Measurements from ENCODE around the gene ARID1B.

The ARID1B gene

DNA sequence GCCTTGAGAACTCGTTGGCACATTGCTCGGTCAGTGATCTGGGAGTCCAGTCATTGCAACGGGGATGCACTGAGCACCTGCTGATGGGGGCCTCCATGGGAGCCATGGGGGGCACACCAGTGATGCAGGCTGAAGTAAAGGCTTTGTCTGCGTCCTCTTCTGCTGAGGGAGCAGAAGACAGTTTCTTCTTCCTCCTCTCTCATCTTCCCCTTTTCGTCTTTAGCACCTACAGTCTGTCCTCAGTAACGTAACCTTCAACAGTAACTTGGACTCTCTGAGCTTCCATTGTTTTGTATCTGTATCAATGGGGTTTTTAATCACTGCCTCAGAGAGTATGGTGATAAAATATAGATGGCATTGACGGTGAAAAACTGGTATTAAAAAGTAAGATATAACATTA lies 306.2 kb downstream of the ARID1B start (continued):
- TF ChIP-seq, protein P1, sequence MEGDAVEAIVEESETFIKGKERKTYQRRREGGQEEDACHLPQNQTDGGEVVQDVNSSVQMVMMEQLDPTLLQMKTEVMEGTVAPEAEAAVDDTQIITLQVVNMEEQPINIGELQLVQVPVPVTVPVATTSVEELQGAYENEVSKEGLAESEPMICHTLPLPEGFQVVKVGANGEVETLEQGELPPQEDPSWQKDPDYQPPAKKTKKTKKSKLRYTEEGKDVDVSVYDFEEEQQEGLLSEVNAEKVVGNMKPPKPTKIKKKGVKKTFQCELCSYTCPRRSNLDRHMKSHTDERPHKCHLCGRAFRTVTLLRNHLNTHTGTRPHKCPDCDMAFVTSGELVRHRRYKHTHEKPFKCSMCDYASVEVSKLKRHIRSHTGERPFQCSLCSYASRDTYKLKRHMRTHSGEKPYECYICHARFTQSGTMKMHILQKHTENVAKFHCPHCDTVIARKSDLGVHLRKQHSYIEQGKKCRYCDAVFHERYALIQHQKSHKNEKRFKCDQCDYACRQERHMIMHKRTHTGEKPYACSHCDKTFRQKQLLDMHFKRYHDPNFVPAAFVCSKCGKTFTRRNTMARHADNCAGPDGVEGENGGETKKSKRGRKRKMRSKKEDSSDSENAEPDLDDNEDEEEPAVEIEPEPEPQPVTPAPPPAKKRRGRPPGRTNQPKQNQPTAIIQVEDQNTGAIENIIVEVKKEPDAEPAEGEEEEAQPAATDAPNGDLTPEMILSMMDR (tag by site-specific recombination; IDR thresholded peaks at IDR 0.05), result no peak
- TF ChIP-seq KLF7 (tag by site-specific recombination; IDR thresholded peaks at IDR 0.05; ENCODE audit: borderline replicate concordance) (no peak), ZNF366 (tag by site-specific recombination; conservative IDR thresholded peaks at IDR 0.05) (no peak), ZNF112 (tag by site-specific recombination; IDR thresholded peaks at IDR 0.05) (no peak), ZNF510 (tag by site-specific recombination; IDR thresholded peaks at IDR 0.05; ENCODE audit: insufficient replicate concordance) (no peak), YY1 (tag by site-specific recombination; IDR thresholded peaks at IDR 0.05) (no peak), BCL11B (tag by site-specific recombination; IDR thresholded peaks at IDR 0.05; ENCODE audit: low read depth) (no peak), MYNN (tag by site-specific recombination; IDR thresholded peaks at IDR 0.05; ENCODE audit: borderline replicate concordance) (no peak), ZNF560 (tag by site-specific recombination; IDR thresholded peaks at IDR 0.05; ENCODE audit: borderline replicate concordance) (no peak), ZNF202 (tag by site-specific recombination; IDR thresholded peaks at IDR 0.05; ENCODE audit: borderline replicate concordance) (no peak), ZNF133 (tag by site-specific recombination; IDR thresholded peaks at IDR 0.05) (no peak), ZNF37A (tag by site-specific recombination; IDR thresholded peaks at IDR 0.05) (no peak), ZNF184 (tag by site-specific recombination; IDR thresholded peaks at IDR 0.05) (no peak)

DNA sequence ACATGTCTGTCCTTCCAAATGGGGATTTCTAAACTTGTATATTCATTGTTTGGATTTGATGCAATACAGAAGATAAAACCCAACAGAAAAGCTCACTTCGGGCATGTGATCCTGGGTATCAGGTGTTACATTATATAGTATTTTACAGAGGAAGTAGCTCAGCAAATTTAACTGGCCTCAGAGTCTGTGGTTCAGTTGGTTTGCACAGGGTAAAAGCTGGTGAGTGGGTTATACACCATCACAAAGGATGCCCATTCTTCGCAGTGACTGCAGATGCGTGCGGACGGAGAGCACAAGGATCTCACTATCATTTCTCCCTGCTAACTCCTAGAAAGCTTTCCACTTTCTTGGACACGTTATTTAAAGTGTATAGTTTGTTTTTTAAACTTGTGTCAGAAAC lies 309.5 kb downstream of the ARID1B start:
- peaks cover 0 to 6% of the 10 kb centered on the region in 2 experiments; a peak in 1 of 3 replicates for H3K36me3 ChIP-seq (ENCODE audit: control insufficient read depth in 2 of 2, insufficient read depth in 1 of 2, low read length in 2 of 2)
- 0 out of 2 replicates have a peak, but pooled peaks cover 2% of the 10 kb centered on the region for H3K4me1 ChIP-seq (ENCODE audit: control insufficient read depth, insufficient read depth, low read length)
- ChIA-PET CTCF (interaction anchor here (0.6 to 0.7 kb wide), 2 partner anchors 13 to 456 kb away, joined by 3 to 7 read pairs; no protein-coding TSS in a partner anchor), POLR2A (no interaction called here)
- H3K4me3 ChIP-seq (ENCODE audit: low read depth, low read length), result no peak overlapping the region
- TF ChIP-seq OVOL3 (tag by site-specific recombination; IDR thresholded peaks at IDR 0.05), result no peak
- TF ChIP-seq, protein P2, sequence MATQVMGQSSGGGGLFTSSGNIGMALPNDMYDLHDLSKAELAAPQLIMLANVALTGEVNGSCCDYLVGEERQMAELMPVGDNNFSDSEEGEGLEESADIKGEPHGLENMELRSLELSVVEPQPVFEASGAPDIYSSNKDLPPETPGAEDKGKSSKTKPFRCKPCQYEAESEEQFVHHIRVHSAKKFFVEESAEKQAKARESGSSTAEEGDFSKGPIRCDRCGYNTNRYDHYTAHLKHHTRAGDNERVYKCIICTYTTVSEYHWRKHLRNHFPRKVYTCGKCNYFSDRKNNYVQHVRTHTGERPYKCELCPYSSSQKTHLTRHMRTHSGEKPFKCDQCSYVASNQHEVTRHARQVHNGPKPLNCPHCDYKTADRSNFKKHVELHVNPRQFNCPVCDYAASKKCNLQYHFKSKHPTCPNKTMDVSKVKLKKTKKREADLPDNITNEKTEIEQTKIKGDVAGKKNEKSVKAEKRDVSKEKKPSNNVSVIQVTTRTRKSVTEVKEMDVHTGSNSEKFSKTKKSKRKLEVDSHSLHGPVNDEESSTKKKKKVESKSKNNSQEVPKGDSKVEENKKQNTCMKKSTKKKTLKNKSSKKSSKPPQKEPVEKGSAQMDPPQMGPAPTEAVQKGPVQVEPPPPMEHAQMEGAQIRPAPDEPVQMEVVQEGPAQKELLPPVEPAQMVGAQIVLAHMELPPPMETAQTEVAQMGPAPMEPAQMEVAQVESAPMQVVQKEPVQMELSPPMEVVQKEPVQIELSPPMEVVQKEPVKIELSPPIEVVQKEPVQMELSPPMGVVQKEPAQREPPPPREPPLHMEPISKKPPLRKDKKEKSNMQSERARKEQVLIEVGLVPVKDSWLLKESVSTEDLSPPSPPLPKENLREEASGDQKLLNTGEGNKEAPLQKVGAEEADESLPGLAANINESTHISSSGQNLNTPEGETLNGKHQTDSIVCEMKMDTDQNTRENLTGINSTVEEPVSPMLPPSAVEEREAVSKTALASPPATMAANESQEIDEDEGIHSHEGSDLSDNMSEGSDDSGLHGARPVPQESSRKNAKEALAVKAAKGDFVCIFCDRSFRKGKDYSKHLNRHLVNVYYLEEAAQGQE (tag by site-specific recombination; IDR thresholded peaks at IDR 0.05), result no peak
- no peak for TF ChIP-seq ZNF530 (tag by site-specific recombination; IDR thresholded peaks at IDR 0.05; ENCODE audit: low read depth)
- no peak for TF ChIP-seq HOXC10 (CRISPR knock-in tag; IDR thresholded peaks at IDR 0.05)
- TF ChIP-seq KLF8 (tag by site-specific recombination; IDR thresholded peaks at IDR 0.05), result no peak
- TF ChIP-seq ZNF830 (tag by site-specific recombination; IDR thresholded peaks at IDR 0.05; ENCODE audit: low read depth), result no peak
- TF ChIP-seq, protein P3, sequence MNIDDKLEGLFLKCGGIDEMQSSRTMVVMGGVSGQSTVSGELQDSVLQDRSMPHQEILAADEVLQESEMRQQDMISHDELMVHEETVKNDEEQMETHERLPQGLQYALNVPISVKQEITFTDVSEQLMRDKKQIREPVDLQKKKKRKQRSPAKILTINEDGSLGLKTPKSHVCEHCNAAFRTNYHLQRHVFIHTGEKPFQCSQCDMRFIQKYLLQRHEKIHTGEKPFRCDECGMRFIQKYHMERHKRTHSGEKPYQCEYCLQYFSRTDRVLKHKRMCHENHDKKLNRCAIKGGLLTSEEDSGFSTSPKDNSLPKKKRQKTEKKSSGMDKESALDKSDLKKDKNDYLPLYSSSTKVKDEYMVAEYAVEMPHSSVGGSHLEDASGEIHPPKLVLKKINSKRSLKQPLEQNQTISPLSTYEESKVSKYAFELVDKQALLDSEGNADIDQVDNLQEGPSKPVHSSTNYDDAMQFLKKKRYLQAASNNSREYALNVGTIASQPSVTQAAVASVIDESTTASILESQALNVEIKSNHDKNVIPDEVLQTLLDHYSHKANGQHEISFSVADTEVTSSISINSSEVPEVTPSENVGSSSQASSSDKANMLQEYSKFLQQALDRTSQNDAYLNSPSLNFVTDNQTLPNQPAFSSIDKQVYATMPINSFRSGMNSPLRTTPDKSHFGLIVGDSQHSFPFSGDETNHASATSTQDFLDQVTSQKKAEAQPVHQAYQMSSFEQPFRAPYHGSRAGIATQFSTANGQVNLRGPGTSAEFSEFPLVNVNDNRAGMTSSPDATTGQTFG (tag by site-specific recombination; IDR thresholded peaks at IDR 0.05; ENCODE audit: borderline replicate concordance), result no peak
- TF ChIP-seq ZNF214 (tag by site-specific recombination; IDR thresholded peaks at IDR 0.05; ENCODE audit: borderline replicate concordance), result no peak
- no peak for TF ChIP-seq ZNF341 (tag by site-specific recombination; IDR thresholded peaks at IDR 0.05; ENCODE audit: low read depth)
- TF ChIP-seq BCL11B (tag by site-specific recombination; IDR thresholded peaks at IDR 0.05; ENCODE audit: low read depth), result no peak
- no peak for TF ChIP-seq ZNF560 (tag by site-specific recombination; IDR thresholded peaks at IDR 0.05; ENCODE audit: borderline replicate concordance)
- TF ChIP-seq ZNF391 (tag by site-specific recombination; IDR thresholded peaks at IDR 0.05; ENCODE audit: borderline replicate concordance, low read depth), result no peak
- no peak for TF ChIP-seq ZNF433 (tag by site-specific recombination; IDR thresholded peaks at IDR 0.05; ENCODE audit: low read depth)
- TF ChIP-seq, protein P4, sequence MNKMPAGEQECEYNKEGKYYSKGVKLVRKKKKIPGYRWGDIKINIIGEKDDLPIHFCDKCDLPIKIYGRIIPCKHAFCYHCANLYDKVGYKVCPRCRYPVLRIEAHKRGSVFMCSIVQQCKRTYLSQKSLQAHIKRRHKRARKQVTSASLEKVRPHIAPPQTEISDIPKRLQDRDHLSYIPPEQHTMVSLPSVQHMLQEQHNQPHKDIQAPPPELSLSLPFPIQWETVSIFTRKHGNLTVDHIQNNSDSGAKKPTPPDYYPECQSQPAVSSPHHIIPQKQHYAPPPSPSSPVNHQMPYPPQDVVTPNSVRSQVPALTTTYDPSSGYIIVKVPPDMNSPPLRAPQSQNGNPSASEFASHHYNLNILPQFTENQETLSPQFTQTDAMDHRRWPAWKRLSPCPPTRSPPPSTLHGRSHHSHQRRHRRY (tag by site-specific recombination; IDR thresholded peaks at IDR 0.05), result no peak
- TF ChIP-seq ZSCAN30 (tag by site-specific recombination; IDR thresholded peaks at IDR 0.05), result no peak
- no peak for TF ChIP-seq ZBTB20 (tag by site-specific recombination; IDR thresholded peaks at IDR 0.05)
- no peak for TF ChIP-seq ZNF596 (tag by site-specific recombination; IDR thresholded peaks at IDR 0.05)
- no peak for TF ChIP-seq ZNF335 (tag by site-specific recombination; conservative IDR thresholded peaks at IDR 0.05)
- no peak overlapping the region for H3K27ac ChIP-seq (ENCODE audit: extremely low read depth, low read depth, low read length)
- no peaks in the 10 kb centered on the region for H3K9me3 ChIP-seq (ENCODE audit: control insufficient read depth, insufficient read depth, low read depth, low read length)

Data from HEK293 (cell line).